Spleen (tissue), 11 donors: Measurements from ENCODE around the gene SCAMP4. TPM values are rescaled to one million over a fixed set of nuclear protein-coding genes. Genes with fewer than 3 reads are reported as not detected.

Source experiments
- DNase-seq: peaks from one replicate; pipeline ENCODE4 v3.0.0-alpha.2; 2020
- H3K27ac ChIP-seq, 8 donors: fragments of 200-600 bp; sonication (generic) in 7 of 8; 1 replicate in 4 of 8; 2 replicates in 4 of 8; pipeline versions ENCODE4 v1.5.0 to v1.8.0; 2016 to 2021; ENCODE audit warnings: inconsistent platforms in 4 of 8, mild to moderate bottlenecking in 4 of 8, moderate library complexity in 1 of 8
- H3K27me3 ChIP-seq, 7 donors: fragments of 200-600 bp; sonication (generic) in 6 of 7; replicated peaks in 1 of 7; 1 replicate in 4 of 7; 2 replicates in 3 of 7; pipeline versions ENCODE4 v1.5.0 to v1.8.0; 2016 to 2021; ENCODE audit warnings: inconsistent platforms in 3 of 7, mild to moderate bottlenecking in 1 of 7
- H3K36me3 ChIP-seq, 6 donors: fragments of 200-600 bp; sonication (generic) in 5 of 6; 1 replicate in 4 of 6; 2 replicates in 2 of 6; pipeline versions ENCODE4 v1.5.0 to v1.8.0; 2016 to 2021; ENCODE audit warnings: inconsistent platforms in 2 of 6
- H3K4me1 ChIP-seq, 6 donors: fragments of 200-600 bp; sonication (generic) in 5 of 6; 1 replicate in 3 of 6; 2 replicates in 3 of 6; pipeline versions ENCODE4 v1.5.0 to v1.8.0; 2016 to 2021; ENCODE audit warnings: inconsistent platforms in 3 of 6
- H3K4me3 ChIP-seq, 8 donors: fragments of 200-600 bp; sonication (generic) in 7 of 8; 1 replicate in 4 of 8; 2 replicates in 4 of 8; pipeline versions ENCODE4 v1.5.0 to v1.8.0; 2016 to 2021; ENCODE audit warnings: inconsistent platforms in 4 of 8, mild to moderate bottlenecking in 4 of 8, moderate library complexity in 2 of 8
- H3K9me3 ChIP-seq, 8 donors: fragments of 200-600 bp; sonication (generic) in 7 of 8; 1 replicate in 4 of 8; 2 replicates in 4 of 8; pipeline versions ENCODE4 v1.5.0 to v1.8.0; 2016 to 2021; ENCODE audit warnings: inconsistent platforms in 4 of 8
- CTCF ChIP-seq, 11 experiments: fragments of 200-600 bp in 7 of 11; fragments of 450-650 bp in 4 of 11; sonication (generic) in 4 of 11; IDR thresholded peaks in 8 of 11; conservative IDR thresholded peaks in 3 of 11; 1 replicate in 7 of 11; 2 replicates in 4 of 11; pipeline versions ENCODE4 v1.4.0 to v1.8.0; 2016 to 2021; ENCODE audit warnings: antibody characterized with exemption in 11 of 11, inconsistent platforms in 4 of 11, mild to moderate bottlenecking in 1 of 11
- POLR2A ChIP-seq, 3 donors: fragments of 450-650 bp; IDR thresholded peaks; one replicate each; pipeline ENCODE4 v1.5.1; 2017; ENCODE audit warnings: antibody characterized with exemption in 3 of 3, mild to moderate bottlenecking in 1 of 3
- POLR2AphosphoS5 ChIP-seq, 3 donors: sonication (generic); formaldehyde crosslinking; IDR thresholded peaks; one replicate each; pipeline ENCODE4 v1.5.1; 2017; ENCODE audit warnings: antibody characterized with exemption in 3 of 3
- WGBS, 5 donors: extraction: QIAGEN DNeasy Blood & Tissue Kit in 3 of 5; methylation state at CpG; one replicate each; pipeline versions ENCODE4 v1.1.5 to v1.1.7; 2013 to 2018; 5-methylcytosine and 5-hydroxymethylcytosine counted together
- intact Hi-C: fragments of 100-400 bp; cut with DNase I; formaldehyde crosslinking; loops from one replicate; pipeline ENCODE4 v1.15.0; 2023; ENCODE audit warnings: low total_unique reads
- polyA plus RNA-seq, 3 donors: library from polyadenylated mRNA; stranded (reverse); fragments of 200-250 nt; gene quantifications; one replicate each; pipeline ENCODE4 v1.2.1, GENCODE V29; 2013
- total RNA-seq, 7 donors: library from RNA; depleted of rRNA in 3 of 7; stranded (reverse); fragments of >200 nt in 3 of 7; fragmentation: NEBNext Ultra II Directional in 4 of 7; extraction: Animal tissue kit (Norgen Biotek cat#: 25700) in 4 of 7; gene quantifications; one replicate each; pipeline versions ENCODE4 v1.1.0 to v1.2.1, GENCODE V29; 2016 to 2021
- donor health status: healthy with polysubstance abuse.
- donor health status: DM: no; HTN: no; CAD: no; lungs with moderate emphysema.
- donor health status: DM: no; HTN: no; CAD: no.
- donor health status: Bipolar disorder and iron deficiency.
- donor health status: healthy.
- donor health status: DM: no; HTN: no; CAD: no.
- donor health status: DM: yes; HTN: yes; CAD: no.

Gene SCAMP4
- total and polyA plus RNA-seq, 10 donors = 13.0 to 92.2 (median 51.8) TPM

DNA sequence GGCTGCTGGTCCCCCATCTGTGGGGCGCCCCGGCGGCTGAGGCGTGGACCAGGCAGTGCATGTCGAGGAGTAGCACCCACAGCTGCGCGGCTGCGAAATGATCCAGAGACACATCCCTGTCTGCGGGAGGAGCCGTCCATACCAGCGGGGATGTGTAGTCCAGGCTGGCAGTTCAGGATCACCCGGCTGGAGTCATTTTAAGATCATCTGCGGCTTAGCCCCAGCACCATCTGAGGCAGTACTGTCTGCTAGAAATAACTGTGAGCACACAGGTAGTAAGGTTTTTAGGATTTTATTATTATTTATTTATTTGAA lies 3.1 kb downstream of the SCAMP4 start:
- H3K27me3 ChIP-seq = no peaks in the 10 kb centered on the region
- DNase-seq = no peak
- peak overlapping the region in 1 of 8 donors; percentile 30 for H3K4me3 ChIP-seq
- H3K36me3 ChIP-seq = peaks cover 0 to 54% (median 16%) of the 10 kb centered on the region in 6 donors
- peak overlapping the region in 5 of 8 donors; percentile 9 to 65 (median 32) for H3K27ac ChIP-seq
- no peaks in the 10 kb centered on the region for H3K9me3 ChIP-seq
- 85 to 93% (median 90%) methylated on average over 5 to 13 of the region's 13 CpGs for WGBS, 5 donors
- intact Hi-C loops = no loop called here
- TF ChIP-seq CTCF (IDR thresholded peaks at IDR 0.05 in 8 of 11, conservative IDR thresholded peaks at IDR 0.05 in 3 of 11) (no peak), POLR2A (IDR thresholded peaks at IDR 0.05) (no peak), POLR2AphosphoS5 (IDR thresholded peaks at IDR 0.05) (no peak)
- peaks cover 22 to 84% (median 66%) of the 10 kb centered on the region in 6 donors for H3K4me1 ChIP-seq

GRCh38 chr19:1909761-1910080 lies 4.5 kb downstream of the SCAMP4 start:
- intact Hi-C loops = no loop called here
- peaks cover 15 to 76% (median 52%) of the 10 kb centered on the region in 6 donors for H3K4me1 ChIP-seq
- H3K9me3 ChIP-seq = no peaks in the 10 kb centered on the region
- TF ChIP-seq POLR2A (IDR thresholded peaks at IDR 0.05) (no peak), POLR2AphosphoS5 (IDR thresholded peaks at IDR 0.05) (peak in 1 of 3 donors; percentile 11), CTCF (IDR thresholded peaks at IDR 0.05 in 8 of 11, conservative IDR thresholded peaks at IDR 0.05 in 3 of 11) (no peak)
- H3K36me3 ChIP-seq = peaks cover 0 to 68% (median 25%) of the 10 kb centered on the region in 6 donors
- no peak for DNase-seq
- peak overlapping the region in 3 of 8 donors; percentile 10 to 38 (median 35) for H3K27ac ChIP-seq
- H3K27me3 ChIP-seq = no peaks in the 10 kb centered on the region
- no peak overlapping the region for H3K4me3 ChIP-seq
- 35 to 50% (median 41%) methylated on average over 4 to 10 of the region's 10 CpGs for WGBS, 5 donors

- peaks cover 0 to 73% (median 29%) of the 10 kb centered on the region in 6 donors for H3K36me3 ChIP-seq
- TF ChIP-seq CTCF (IDR thresholded peaks at IDR 0.05 in 8 of 11, conservative IDR thresholded peaks at IDR 0.05 in 3 of 11) = no peak
- no peak for TF ChIP-seq POLR2A (IDR thresholded peaks at IDR 0.05)
- no peak for TF ChIP-seq POLR2AphosphoS5 (IDR thresholded peaks at IDR 0.05)
- H3K27me3 ChIP-seq = no peaks in the 10 kb centered on the region
- H3K27ac ChIP-seq = peak overlapping the region in 1 of 8 donors; percentile 35
- H3K4me3 ChIP-seq = no peak overlapping the region
- no peaks in the 10 kb centered on the region for H3K9me3 ChIP-seq
- DNase-seq = no peak
- intact Hi-C loops = no loop called here
- 86 to 93% (median 89%) methylated on average over 3 to 10 of the region's 10 CpGs for WGBS, 5 donors
- peaks cover 15 to 72% (median 48%) of the 10 kb centered on the region in 6 donors for H3K4me1 ChIP-seq
Observed at GRCh38 chr19:1910177-1910576, 5.0 kb downstream of the SCAMP4 start.

DNA sequence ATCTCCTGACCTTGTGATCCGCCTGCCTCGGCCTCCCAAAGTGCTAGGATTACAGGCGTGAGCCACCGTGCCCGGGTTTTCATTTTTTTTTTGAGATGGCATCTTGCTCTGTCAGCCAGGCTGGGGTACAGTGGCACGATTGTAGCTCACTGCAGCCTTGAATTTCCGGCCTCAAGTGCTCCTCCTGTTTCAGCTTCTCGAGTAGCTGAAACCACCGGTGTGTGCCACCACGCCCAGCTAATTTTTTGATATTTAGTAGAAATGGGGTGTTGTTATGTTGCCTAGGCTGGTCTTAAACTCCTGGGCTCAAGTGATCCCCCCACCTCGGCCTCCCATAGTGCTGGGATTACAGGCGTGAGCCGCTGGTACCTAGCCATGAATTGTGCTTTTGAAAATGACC lies 5.9 kb downstream of the SCAMP4 start:
- Histone ChIP-seq H3K27ac (no peak overlapping the region), H3K36me3 (peaks cover 0 to 79% (median 31%) of the 10 kb centered on the region in 6 donors), H3K9me3 (no peaks in the 10 kb centered on the region), H3K4me3 (no peak overlapping the region), H3K4me1 (peaks cover 15 to 66% (median 42%) of the 10 kb centered on the region in 6 donors), H3K27me3 (no peaks in the 10 kb centered on the region)
- intact Hi-C loops = no loop called here
- WGBS, 5 donors = 75 to 90% (median 86%) methylated on average over 13 of the region's 13 CpGs
- TF ChIP-seq POLR2AphosphoS5 (IDR thresholded peaks at IDR 0.05) = no peak
- TF ChIP-seq POLR2A (IDR thresholded peaks at IDR 0.05) = no peak
- TF ChIP-seq CTCF (IDR thresholded peaks at IDR 0.05 in 8 of 11, conservative IDR thresholded peaks at IDR 0.05 in 3 of 11) = no peak
- no peak for DNase-seq
